Fibroblast of the aortic adventitia (primary cell): ENCODE data around the gene MORC1. TPM values are rescaled to one million over a fixed set of nuclear protein-coding genes. Genes with fewer than 3 reads are reported as not detected.

ENCODE experiments used
- DNase-seq: peaks from one replicate; pipeline ENCODE4 v3.0.0-alpha.2; 2010; ENCODE audit warnings: low read depth
- H3K4me3 ChIP-seq: 2 replicates; pipeline ENCODE4 v1.5.1; 2011; ENCODE audit warnings: low read depth, mild to moderate bottlenecking, control low read depth, low read length, moderate library complexity
- total RNA-seq: library from RNA; depleted of rRNA; stranded (reverse); fragments of >200 nt; gene quantifications from 2 replicates; pipeline ENCODE4 v1.2.3, GENCODE V29; 2012; ENCODE audit warnings: low replicate concordance
- TF ChIP-seq, protein P1 (sequence below): IDR thresholded peaks from 2 replicates; pipeline ENCODE4 v1.5.1; 2011; ENCODE audit warnings: mild to moderate bottlenecking, low read length, control low read depth, inconsistent platforms; ENCODE audit not compliant: insufficient read depth

The MORC1 gene
- total RNA-seq, 1 donor: not detected

- no peak for DNase-seq
- H3K4me3 ChIP-seq: no peak overlapping the region
- TF ChIP-seq, protein P1, sequence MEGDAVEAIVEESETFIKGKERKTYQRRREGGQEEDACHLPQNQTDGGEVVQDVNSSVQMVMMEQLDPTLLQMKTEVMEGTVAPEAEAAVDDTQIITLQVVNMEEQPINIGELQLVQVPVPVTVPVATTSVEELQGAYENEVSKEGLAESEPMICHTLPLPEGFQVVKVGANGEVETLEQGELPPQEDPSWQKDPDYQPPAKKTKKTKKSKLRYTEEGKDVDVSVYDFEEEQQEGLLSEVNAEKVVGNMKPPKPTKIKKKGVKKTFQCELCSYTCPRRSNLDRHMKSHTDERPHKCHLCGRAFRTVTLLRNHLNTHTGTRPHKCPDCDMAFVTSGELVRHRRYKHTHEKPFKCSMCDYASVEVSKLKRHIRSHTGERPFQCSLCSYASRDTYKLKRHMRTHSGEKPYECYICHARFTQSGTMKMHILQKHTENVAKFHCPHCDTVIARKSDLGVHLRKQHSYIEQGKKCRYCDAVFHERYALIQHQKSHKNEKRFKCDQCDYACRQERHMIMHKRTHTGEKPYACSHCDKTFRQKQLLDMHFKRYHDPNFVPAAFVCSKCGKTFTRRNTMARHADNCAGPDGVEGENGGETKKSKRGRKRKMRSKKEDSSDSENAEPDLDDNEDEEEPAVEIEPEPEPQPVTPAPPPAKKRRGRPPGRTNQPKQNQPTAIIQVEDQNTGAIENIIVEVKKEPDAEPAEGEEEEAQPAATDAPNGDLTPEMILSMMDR: no peak
Measured at GRCh38 chr3:109127553-109127952, 9.6 kb upstream of the MORC1 start.

GRCh38 chr3:109125902-109126301 lies 8.0 kb upstream of the MORC1 start:
- H3K4me3 ChIP-seq: no peak overlapping the region
- TF ChIP-seq, protein P1: no peak
- DNase-seq: no peak

DNA sequence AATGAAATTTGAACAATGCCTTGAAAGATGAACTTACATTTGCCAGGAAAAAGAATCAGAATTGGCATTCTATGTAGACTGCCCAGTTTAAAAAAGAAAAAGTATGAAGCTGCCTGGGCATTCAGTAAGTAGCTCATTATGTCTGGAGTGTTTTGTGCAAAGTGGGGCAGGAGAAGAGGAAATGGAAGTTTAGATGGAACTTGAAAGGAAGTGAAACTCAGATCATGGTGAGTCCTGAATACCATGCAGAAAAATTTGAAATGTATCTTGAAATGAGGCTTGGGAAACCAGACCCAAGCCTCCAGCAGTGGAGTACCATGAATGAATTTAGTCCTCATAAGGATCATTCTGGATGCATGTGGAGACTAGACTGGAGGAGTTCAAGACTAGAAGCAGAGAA lies 4.8 kb upstream of the MORC1 start:
- TF ChIP-seq, protein P1: no peak
- H3K4me3 ChIP-seq: no peak overlapping the region
- DNase-seq: no peak

- H3K4me3 ChIP-seq: no peak overlapping the region
- TF ChIP-seq, protein P1: no peak
- no peak for DNase-seq
Measured at GRCh38 chr3:109118584-109118983, 650 bp upstream of the MORC1 start.

- TF ChIP-seq, protein P1: no peak
- no peak for DNase-seq
- H3K4me3 ChIP-seq: no peak overlapping the region
Measured at GRCh38 chr3:109116031-109116430, 1.9 kb downstream of the MORC1 start.

DNA sequence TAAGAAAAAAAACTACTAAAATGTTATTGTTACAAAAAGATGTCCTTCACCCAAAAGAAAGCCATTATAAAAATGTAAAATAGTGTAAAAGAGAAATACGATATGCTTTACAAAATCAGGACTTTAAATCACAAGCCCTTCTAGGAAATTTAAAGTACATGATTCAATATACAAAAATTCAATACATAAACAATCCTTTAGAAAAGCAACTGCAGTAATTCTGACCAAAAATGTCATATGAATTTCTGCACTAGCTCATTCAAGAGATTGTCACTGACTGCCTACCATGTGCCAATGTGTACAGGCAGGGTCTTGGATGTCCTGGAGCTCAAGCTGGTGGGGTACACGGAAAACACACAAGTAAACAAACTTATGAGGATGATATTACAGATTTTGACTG lies 2.5 kb downstream of the MORC1 start:
- no peak for DNase-seq
- no peak overlapping the region for H3K4me3 ChIP-seq
- TF ChIP-seq, protein P1: no peak

GRCh38 chr3:109114746-109115145 lies 3.2 kb downstream of the MORC1 start:
- H3K4me3 ChIP-seq: no peak overlapping the region
- no peak for DNase-seq
- TF ChIP-seq, protein P1: no peak
